K562 (cell line): ENCODE data around the gene HAPLN3. TPM values are rescaled to one million over a fixed set of nuclear protein-coding genes. Genes with fewer than 3 reads are reported as not detected.
A peak's percentile ranks its signal among the peaks of the same experiment; 100 is the strongest.

Experiments used
- polyA plus RNA-seq, 8 experiments: library from polyadenylated mRNA; depleted of rRNA in 4 of 8; stranded (reverse) in 5 of 8; unstranded in 3 of 8; fragments of >200 nt; fragmentation: Nextera tagmentation in 2 of 8; fragmentation: Illumina TruSeq in 1 of 8; extraction: Ambion mirVana in 2 of 8; extraction: Trizol in 1 of 8; gene quantifications; 2 replicates each; pipeline versions ENCODE4 v1.2.1 to v1.2.3, GENCODE V29; 2011 to 2014; ENCODE audit warnings: inconsistent platforms in 1 of 8, missing spikeins in 1 of 8
- total RNA-seq, 7 experiments: library from RNA; depleted of rRNA in 6 of 7; stranded (reverse); fragments of >200 nt in 6 of 7; fragmentation: Illumina TruSeq in 2 of 7; extraction: Trizol in 2 of 7; gene quantifications; 2 replicates each; pipeline versions ENCODE4 v1.2.1 to v1.2.3, GENCODE V29; 2011 to 2021; ENCODE audit warnings: low replicate concordance in 1 of 7
- TF ChIP-seq, protein P1 (sequence below), 2 experiments: fragments of 450-650 bp; IDR thresholded peaks; 2 replicates each; pipeline ENCODE4 v1.6.1; 2016; ENCODE audit warnings: mild to moderate bottlenecking in 2 of 2, borderline replicate concordance in 1 of 2, low read depth in 1 of 2, moderate library complexity in 1 of 2

HAPLN3 gene
- total and polyA plus RNA-seq, 9 of the 15 experiments (the other 6 are each of a cell fraction or from before 2014, with no cell fraction given) = 0.04 to 2.4 (median 0.65) TPM

DNA sequence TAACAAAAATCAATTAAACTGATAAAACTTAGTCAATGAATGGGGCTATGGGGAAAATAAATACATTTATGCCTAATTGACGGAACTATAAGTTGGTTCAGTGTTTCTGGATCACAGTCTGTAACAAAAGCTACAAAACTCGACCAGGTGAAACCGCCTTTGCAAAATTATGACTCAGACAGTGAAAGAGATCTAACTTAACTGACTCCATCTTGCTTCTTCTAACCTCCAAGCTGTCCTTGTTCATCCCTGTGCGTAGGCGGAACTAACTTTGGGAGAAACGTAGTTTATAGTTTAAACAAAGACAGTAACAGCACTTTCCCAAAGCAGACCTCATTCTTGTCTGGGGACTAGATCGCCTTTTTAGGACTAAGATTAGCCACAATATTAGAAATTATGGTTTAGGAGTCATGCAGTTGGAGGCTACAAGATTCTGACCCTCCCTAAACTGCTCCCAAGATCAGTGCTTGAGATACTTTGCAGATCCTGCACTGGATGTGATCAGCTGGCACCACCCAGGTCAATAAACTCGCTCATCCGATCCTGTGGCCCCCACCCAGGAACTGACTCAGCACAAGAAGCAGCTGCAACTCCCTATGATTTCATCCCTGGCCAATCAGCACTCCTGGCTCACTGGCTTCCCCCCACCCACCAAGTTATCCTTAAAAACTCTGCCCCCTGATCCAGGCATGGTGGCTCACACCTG is 25.0 kb upstream of the HAPLN3 start (continued):
- TF ChIP-seq, protein P1, sequence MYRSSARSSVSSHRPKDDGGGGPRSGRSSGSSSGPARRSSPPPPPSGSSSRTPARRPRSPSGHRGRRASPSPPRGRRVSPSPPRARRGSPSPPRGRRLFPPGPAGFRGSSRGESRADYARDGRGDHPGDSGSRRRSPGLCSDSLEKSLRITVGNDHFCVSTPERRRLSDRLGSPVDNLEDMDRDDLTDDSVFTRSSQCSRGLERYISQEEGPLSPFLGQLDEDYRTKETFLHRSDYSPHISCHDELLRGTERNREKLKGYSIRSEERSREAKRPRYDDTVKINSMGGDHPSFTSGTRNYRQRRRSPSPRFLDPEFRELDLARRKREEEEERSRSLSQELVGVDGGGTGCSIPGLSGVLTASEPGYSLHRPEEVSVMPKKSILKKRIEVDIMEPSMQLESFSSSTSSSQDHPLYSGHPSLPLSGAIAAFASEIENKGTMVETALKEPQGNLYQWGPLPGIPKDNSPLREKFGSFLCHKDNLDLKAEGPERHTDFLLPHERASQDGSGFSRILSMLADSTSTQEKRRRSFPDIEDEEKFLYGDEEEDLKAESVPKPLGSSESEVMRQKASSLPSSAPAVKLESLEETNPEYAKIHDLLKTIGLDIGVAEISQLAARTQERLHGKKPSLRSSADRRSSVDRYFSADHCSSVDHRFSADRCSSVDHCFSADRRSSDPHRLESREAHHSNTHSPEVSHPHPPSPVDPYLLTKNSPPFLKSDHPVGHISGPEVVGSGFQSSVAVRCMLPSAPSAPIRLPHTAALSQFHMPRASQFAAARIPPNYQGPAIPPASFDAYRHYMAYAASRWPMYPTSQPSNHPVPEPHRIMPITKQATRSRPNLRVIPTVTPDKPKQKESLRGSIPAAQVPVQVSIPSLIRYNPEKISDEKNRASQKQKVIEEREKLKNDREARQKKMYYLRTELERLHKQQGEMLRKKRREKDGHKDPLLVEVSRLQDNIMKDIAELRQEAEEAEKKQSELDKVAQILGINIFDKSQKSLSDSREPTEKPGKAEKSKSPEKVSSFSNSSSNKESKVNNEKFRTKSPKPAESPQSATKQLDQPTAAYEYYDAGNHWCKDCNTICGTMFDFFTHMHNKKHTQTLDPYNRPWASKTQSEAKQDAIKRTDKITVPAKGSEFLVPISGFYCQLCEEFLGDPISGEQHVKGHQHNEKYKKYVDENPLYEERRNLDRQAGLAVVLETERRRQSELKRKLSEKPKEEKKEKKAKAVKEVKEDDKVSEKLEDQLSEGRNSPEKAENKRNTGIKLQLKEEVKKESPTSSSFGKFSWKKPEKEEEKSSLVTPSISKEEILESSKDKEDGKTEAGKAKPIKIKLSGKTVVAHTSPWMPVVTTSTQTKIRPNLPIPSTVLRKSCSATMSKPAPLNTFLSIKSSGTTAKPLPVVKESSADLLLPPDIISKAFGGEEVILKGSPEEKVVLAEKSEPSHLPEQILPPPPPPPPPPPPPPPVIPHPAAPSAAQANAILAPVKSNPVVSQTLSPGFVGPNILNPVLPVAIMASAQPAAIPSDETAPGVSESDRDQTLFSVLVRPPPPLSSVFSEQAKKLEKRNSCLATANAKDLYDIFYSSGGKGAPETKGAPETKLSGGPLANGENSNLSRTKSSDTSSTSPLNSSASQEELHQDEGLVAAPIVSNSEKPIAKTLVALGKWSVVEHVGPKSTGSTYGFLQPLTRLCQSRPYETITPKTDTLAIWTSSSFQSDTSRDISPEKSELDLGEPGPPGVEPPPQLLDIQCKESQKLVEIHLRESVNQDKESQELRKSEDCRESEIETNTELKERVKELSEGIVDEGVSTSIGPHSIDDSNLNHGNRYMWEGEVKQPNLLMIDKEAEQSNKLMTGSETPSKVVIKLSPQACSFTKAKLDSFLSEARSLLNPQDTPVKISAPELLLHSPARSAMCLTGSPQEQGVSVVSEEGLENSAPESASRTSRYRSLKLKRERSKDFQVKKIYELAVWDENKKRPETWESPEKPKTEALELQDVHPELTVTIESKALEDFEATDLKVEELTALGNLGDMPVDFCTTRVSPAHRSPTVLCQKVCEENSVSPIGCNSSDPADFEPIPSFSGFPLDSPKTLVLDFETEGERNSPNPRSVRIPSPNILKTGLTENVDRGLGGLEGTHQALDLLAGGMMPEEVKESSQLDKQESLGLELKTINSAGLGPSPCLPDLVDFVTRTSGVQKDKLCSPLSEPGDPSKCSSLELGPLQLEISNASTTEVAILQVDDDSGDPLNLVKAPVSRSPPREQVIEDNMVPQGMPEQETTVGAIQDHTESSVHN (IDR thresholded peaks at IDR 0.05; ENCODE audit: borderline replicate concordance in 1 of 2, low read depth in 1 of 2) = peak in 1 of 2 experiments; percentile 61; a peak in 1 of 4 replicates
